Thymus (tissue), 11 donors: ENCODE data around the gene SYT14. TPM values are rescaled to one million over a fixed set of nuclear protein-coding genes. Genes with fewer than 3 reads are reported as not detected.
"Not testable (repeated sequence)": the region's sequence is repeated elsewhere in the genome, so short reads cannot be mapped to it uniquely, and the experiment has no call there.

Experiments used
- DNase-seq, 9 donors: peaks; one replicate each; pipeline ENCODE4 v3.0.0-alpha.2; 2013; ENCODE audit warnings: low spot score in 9 of 9, low read depth in 6 of 9, missing footprints in 1 of 9
- H3K27ac ChIP-seq, 2 donors: one replicate each; pipeline ENCODE4 v1.5.1; 2013; ENCODE audit warnings: control low read depth in 1 of 2, low read depth in 1 of 2, low read length in 1 of 2, mild to moderate bottlenecking in 1 of 2, moderate library complexity in 1 of 2
- H3K27me3 ChIP-seq, 2 donors: one replicate each; pipeline ENCODE4 v1.5.1; 2013; ENCODE audit warnings: low read length in 1 of 2; ENCODE audit not compliant: control insufficient read depth in 2 of 2, insufficient read depth in 1 of 2
- H3K36me3 ChIP-seq, 2 donors: one replicate each; pipeline ENCODE4 v1.5.1; 2013; ENCODE audit warnings: low read length in 1 of 2, mild to moderate bottlenecking in 1 of 2, moderate library complexity in 1 of 2; ENCODE audit not compliant: control insufficient read depth in 2 of 2, insufficient read depth in 2 of 2
- H3K4me1 ChIP-seq, 2 donors: one replicate each; pipeline ENCODE4 v1.5.1; 2013; ENCODE audit warnings: low read length in 2 of 2; ENCODE audit not compliant: control insufficient read depth in 2 of 2, insufficient read depth in 2 of 2
- H3K4me3 ChIP-seq, 2 donors: one replicate each; pipeline ENCODE4 v1.5.1; 2013; ENCODE audit warnings: low read length in 2 of 2, control low read depth in 1 of 2, mild to moderate bottlenecking in 1 of 2
- H3K9me3 ChIP-seq, 2 donors: one replicate each; pipeline ENCODE4 v1.5.1; 2013; ENCODE audit warnings: low read length in 1 of 2, mild to moderate bottlenecking in 1 of 2; ENCODE audit not compliant: control insufficient read depth in 2 of 2, insufficient read depth in 1 of 2
- WGBS: extraction: QIAGEN DNeasy Blood & Tissue Kit; methylation state at CpG from one replicate; pipeline ENCODE4 v1.1.7; 2013; 5-methylcytosine and 5-hydroxymethylcytosine counted together
- polyA plus RNA-seq: library from polyadenylated mRNA; stranded (reverse); fragments of 200-250 nt; gene quantifications from one replicate; pipeline ENCODE4 v1.2.3, GENCODE V29; 2013
- total RNA-seq: library from RNA; stranded (reverse); fragments of 120-200 nt; gene quantifications from one replicate; pipeline ENCODE4 v1.2.4, GENCODE V29; 2013
- donor health status: healthy.

The SYT14 gene
- total and polyA plus RNA-seq, 2 donors = 0.05 to 0.16 TPM

GRCh38 chr1:209962388-209962787 is 24.4 kb downstream of the SYT14 start:
- 93% methylated on average over 4 of the region's 4 CpGs for WGBS

GRCh38 chr1:209962856-209963255 is 24.8 kb downstream of the SYT14 start:
- no peaks in the 10 kb centered on the region for H3K4me1 ChIP-seq
- H3K4me3 ChIP-seq = no peak overlapping the region
- H3K27ac ChIP-seq = no peak overlapping the region
- no peaks in the 10 kb centered on the region for H3K36me3 ChIP-seq
- H3K9me3 ChIP-seq = no peaks in the 10 kb centered on the region
- H3K27me3 ChIP-seq = no peaks in the 10 kb centered on the region
- DNase-seq = no peak
- 86% methylated on average over 1 of the region's 1 CpG for WGBS

More at GRCh38 chr1:209962388-209962787, 24.4 kb downstream of the SYT14 start:
- Histone ChIP-seq H3K27me3 (no peaks in the 10 kb centered on the region), H3K9me3 (no peaks in the 10 kb centered on the region), H3K36me3 (no peaks in the 10 kb centered on the region), H3K4me1 (no peaks in the 10 kb centered on the region), H3K4me3 (no peak overlapping the region), H3K27ac (no peak overlapping the region)
- DNase-seq = no peak

GRCh38 chr1:209965996-209966395 is 28.0 kb downstream of the SYT14 start:
- no peaks in the 10 kb centered on the region for H3K9me3 ChIP-seq
- H3K36me3 ChIP-seq = no peaks in the 10 kb centered on the region
- WGBS = 98% methylated on average over 9 of the region's 9 CpGs
- H3K4me1 ChIP-seq = no peaks in the 10 kb centered on the region
- no peaks in the 10 kb centered on the region for H3K27me3 ChIP-seq
- DNase-seq = no peak
- H3K27ac ChIP-seq = no peak overlapping the region
- no peak overlapping the region for H3K4me3 ChIP-seq

GRCh38 chr1:209978721-209979120 is 40.7 kb downstream of the SYT14 start:
- not testable (repeated sequence) for H3K27me3 ChIP-seq, DNase-seq, H3K4me1 ChIP-seq, H3K9me3 ChIP-seq, H3K36me3 ChIP-seq, H3K4me3 ChIP-seq, H3K27ac ChIP-seq
- 89% methylated on average over 14 of the region's 14 CpGs for WGBS

GRCh38 chr1:209983953-209984352 is 45.9 kb downstream of the SYT14 start:
- no peak overlapping the region for H3K4me3 ChIP-seq
- H3K27ac ChIP-seq = no peak overlapping the region
- WGBS = 92% methylated on average over 3 of the region's 3 CpGs
- H3K36me3 ChIP-seq = no peaks in the 10 kb centered on the region
- H3K9me3 ChIP-seq = peaks cover 0 to 3% of the 10 kb centered on the region in 2 donors
- DNase-seq = no peak
- H3K4me1 ChIP-seq = no peaks in the 10 kb centered on the region
- H3K27me3 ChIP-seq = no peaks in the 10 kb centered on the region

- H3K4me1 ChIP-seq = no peaks in the 10 kb centered on the region
- H3K36me3 ChIP-seq = no peaks in the 10 kb centered on the region
- H3K27ac ChIP-seq = no peak overlapping the region
- H3K9me3 ChIP-seq = no peaks in the 10 kb centered on the region
- H3K4me3 ChIP-seq = no peak overlapping the region
- DNase-seq = no peak
- WGBS = 94% methylated on average over 3 of the region's 3 CpGs
- H3K27me3 ChIP-seq = no peaks in the 10 kb centered on the region
Observed at GRCh38 chr1:209985002-209985401, 47.0 kb downstream of the SYT14 start.

GRCh38 chr1:209988706-209989105 is 50.7 kb downstream of the SYT14 start:
- Histone ChIP-seq H3K4me1 (no peaks in the 10 kb centered on the region), H3K9me3 (no peaks in the 10 kb centered on the region), H3K4me3 (no peak overlapping the region), H3K36me3 (no peaks in the 10 kb centered on the region), H3K27ac (no peak overlapping the region), H3K27me3 (no peaks in the 10 kb centered on the region)
- 94% methylated on average over 2 of the region's 2 CpGs for WGBS
- no peak for DNase-seq

- Histone ChIP-seq H3K4me3 (no peak overlapping the region), H3K27me3 (no peaks in the 10 kb centered on the region), H3K4me1 (no peaks in the 10 kb centered on the region), H3K36me3 (no peaks in the 10 kb centered on the region), H3K9me3 (no peaks in the 10 kb centered on the region), H3K27ac (no peak overlapping the region)
- DNase-seq = no peak
- 60% methylated on average over 3 of the region's 3 CpGs for WGBS
Observed at GRCh38 chr1:209989525-209989924, 51.5 kb downstream of the SYT14 start.

GRCh38 chr1:209993061-209993830 is 55.2 kb downstream of the SYT14 start:
- no peaks in the 10 kb centered on the region for H3K9me3 ChIP-seq
- no peak overlapping the region for H3K4me3 ChIP-seq
- no peaks in the 10 kb centered on the region for H3K27me3 ChIP-seq
- 94% methylated on average over 9 of the region's 9 CpGs for WGBS
- no peaks in the 10 kb centered on the region for H3K4me1 ChIP-seq
- no peak overlapping the region for H3K27ac ChIP-seq
- no peaks in the 10 kb centered on the region for H3K36me3 ChIP-seq
- no peak for DNase-seq
